ENCODE measurements around the gene CACNA2D1. TPM values are rescaled to one million over a fixed set of nuclear protein-coding genes. Genes with fewer than 3 reads are reported as not detected.

The CACNA2D1 gene
- total and polyA plus RNA-seq, 4 donors, result 4.5 to 40.7 (median 24.3) TPM

GRCh38 chr7:82358009-82358578, 85.5 kb downstream of the CACNA2D1 start:
- 9 to 12% methylated on average over 2 of the region's 2 CpGs for WGBS, 2 donors
- peaks cover 0 to 2% of the 10 kb centered on the region in 2 donors for H3K27me3 ChIP-seq (ENCODE audit: control insufficient read depth in 1 of 2, insufficient read depth in 2 of 2, low read length in 1 of 2)
- H3K27ac ChIP-seq (ENCODE audit: low read depth in 1 of 2, low read length in 2 of 2), result no peak overlapping the region
- intact Hi-C loops (cut with DNase I), result no loop called here
- ATAC-seq (ENCODE audit: low FRiP score), result no peak
- no peak overlapping the region for H3K4me3 ChIP-seq (ENCODE audit: low read length in 2 of 2)
- no peaks in the 10 kb centered on the region for H3K36me3 ChIP-seq (ENCODE audit: control insufficient read depth in 1 of 2, insufficient read depth in 2 of 2, low read length in 1 of 2)
- no peaks in the 10 kb centered on the region for H3K4me1 ChIP-seq (ENCODE audit: control insufficient read depth in 1 of 2, insufficient read depth in 2 of 2, low read length in 2 of 2)
- DNase-seq, result no peak
- H3K9me3 ChIP-seq (ENCODE audit: control insufficient read depth, low read length), result no peaks in the 10 kb centered on the region

GRCh38 chr7:82348251-82348650, 95.3 kb downstream of the CACNA2D1 start:
- DNase-seq (no peak), ATAC-seq (ENCODE audit: low FRiP score) (no peak)
- WGBS, 2 donors, result 85% methylated on average over 5 of the region's 5 CpGs
- no peak overlapping the region for H3K4me3 ChIP-seq (ENCODE audit: low read length in 2 of 2)
- no peaks in the 10 kb centered on the region for H3K27me3 ChIP-seq (ENCODE audit: control insufficient read depth in 1 of 2, insufficient read depth in 2 of 2, low read length in 1 of 2)
- no peaks in the 10 kb centered on the region for H3K9me3 ChIP-seq (ENCODE audit: control insufficient read depth, low read length)
- H3K36me3 ChIP-seq (ENCODE audit: control insufficient read depth in 1 of 2, insufficient read depth in 2 of 2, low read length in 1 of 2), result no peaks in the 10 kb centered on the region
- intact Hi-C loops (cut with DNase I), result no loop called here
- H3K27ac ChIP-seq (ENCODE audit: low read depth in 1 of 2, low read length in 2 of 2), result no peak overlapping the region
- H3K4me1 ChIP-seq (ENCODE audit: control insufficient read depth in 1 of 2, insufficient read depth in 2 of 2, low read length in 2 of 2), result no peaks in the 10 kb centered on the region

GRCh38 chr7:82347808-82348207, 95.8 kb downstream of the CACNA2D1 start:
- Histone ChIP-seq H3K27me3 (ENCODE audit: control insufficient read depth in 1 of 2, insufficient read depth in 2 of 2, low read length in 1 of 2) (no peaks in the 10 kb centered on the region), H3K4me3 (ENCODE audit: low read length in 2 of 2) (no peak overlapping the region), H3K9me3 (ENCODE audit: control insufficient read depth, low read length) (no peaks in the 10 kb centered on the region), H3K4me1 (ENCODE audit: control insufficient read depth in 1 of 2, insufficient read depth in 2 of 2, low read length in 2 of 2) (no peaks in the 10 kb centered on the region), H3K27ac (ENCODE audit: low read depth in 1 of 2, low read length in 2 of 2) (no peak overlapping the region), H3K36me3 (ENCODE audit: control insufficient read depth in 1 of 2, insufficient read depth in 2 of 2, low read length in 1 of 2) (no peaks in the 10 kb centered on the region)
- intact Hi-C loops (cut with DNase I), result no loop called here
- WGBS, 2 donors, result 95 to 97% methylated on average over 1 of the region's 1 CpG
- ATAC-seq (ENCODE audit: low FRiP score) (no peak), DNase-seq (no peak)

GRCh38 chr7:82345886-82346285, 97.7 kb downstream of the CACNA2D1 start:
- H3K27me3 ChIP-seq (ENCODE audit: control insufficient read depth in 1 of 2, insufficient read depth in 2 of 2, low read length in 1 of 2), result no peaks in the 10 kb centered on the region
- ATAC-seq (ENCODE audit: low FRiP score), result no peak

GRCh38 chr7:82343716-82344115, 99.9 kb downstream of the CACNA2D1 start:
- H3K4me3 ChIP-seq (ENCODE audit: low read length in 2 of 2), result no peak overlapping the region
- intact Hi-C loops (cut with DNase I), result no loop called here
- DNase-seq (no peak), ATAC-seq (ENCODE audit: low FRiP score) (no peak)
- no peaks in the 10 kb centered on the region for H3K27me3 ChIP-seq (ENCODE audit: control insufficient read depth in 1 of 2, insufficient read depth in 2 of 2, low read length in 1 of 2)
- no peak overlapping the region for H3K27ac ChIP-seq (ENCODE audit: low read depth in 1 of 2, low read length in 2 of 2)
- no peaks in the 10 kb centered on the region for H3K36me3 ChIP-seq (ENCODE audit: control insufficient read depth in 1 of 2, insufficient read depth in 2 of 2, low read length in 1 of 2)
- no peaks in the 10 kb centered on the region for H3K9me3 ChIP-seq (ENCODE audit: control insufficient read depth, low read length)
- 74 to 79% methylated on average over 1 of the region's 1 CpG for WGBS, 2 donors
- H3K4me1 ChIP-seq (ENCODE audit: control insufficient read depth in 1 of 2, insufficient read depth in 2 of 2, low read length in 2 of 2), result no peaks in the 10 kb centered on the region

More at GRCh38 chr7:82345886-82346285, 97.7 kb downstream of the CACNA2D1 start:
- Histone ChIP-seq H3K27ac (ENCODE audit: low read depth in 1 of 2, low read length in 2 of 2) (no peak overlapping the region), H3K9me3 (ENCODE audit: control insufficient read depth, low read length) (no peaks in the 10 kb centered on the region), H3K4me1 (ENCODE audit: control insufficient read depth in 1 of 2, insufficient read depth in 2 of 2, low read length in 2 of 2) (no peaks in the 10 kb centered on the region), H3K4me3 (ENCODE audit: low read length in 2 of 2) (no peak overlapping the region), H3K36me3 (ENCODE audit: control insufficient read depth in 1 of 2, insufficient read depth in 2 of 2, low read length in 1 of 2) (no peaks in the 10 kb centered on the region)
- no peak for DNase-seq
- intact Hi-C loops (cut with DNase I), result no loop called here

- ATAC-seq (ENCODE audit: low FRiP score) (no peak), DNase-seq (no peak)
- no peaks in the 10 kb centered on the region for H3K27me3 ChIP-seq (ENCODE audit: control insufficient read depth in 1 of 2, insufficient read depth in 2 of 2, low read length in 1 of 2)
- no peaks in the 10 kb centered on the region for H3K36me3 ChIP-seq (ENCODE audit: control insufficient read depth in 1 of 2, insufficient read depth in 2 of 2, low read length in 1 of 2)
- H3K4me3 ChIP-seq (ENCODE audit: low read length in 2 of 2), result no peak overlapping the region
- H3K27ac ChIP-seq (ENCODE audit: low read depth in 1 of 2, low read length in 2 of 2), result no peak overlapping the region
- H3K4me1 ChIP-seq (ENCODE audit: control insufficient read depth in 1 of 2, insufficient read depth in 2 of 2, low read length in 2 of 2), result no peaks in the 10 kb centered on the region
- intact Hi-C loops (cut with DNase I), result no loop called here
- 92 to 96% methylated on average over 1 of the region's 1 CpG for whole genome bisulfite sequencing, 2 donors
- H3K9me3 ChIP-seq (ENCODE audit: control insufficient read depth, low read length), result no peaks in the 10 kb centered on the region
Measured at GRCh38 chr7:82339958-82340357, 103.6 kb downstream of the CACNA2D1 start.

- no peak for DNase-seq
- no peaks in the 10 kb centered on the region for H3K36me3 ChIP-seq (ENCODE audit: control insufficient read depth in 1 of 2, insufficient read depth in 2 of 2, low read length in 1 of 2)
- no peak for ATAC-seq (ENCODE audit: low FRiP score)
- WGBS, 2 donors, result 96 to 100% methylated on average over 1 of the region's 1 CpG
- H3K9me3 ChIP-seq (ENCODE audit: control insufficient read depth, low read length), result no peaks in the 10 kb centered on the region
- no peak overlapping the region for H3K4me3 ChIP-seq (ENCODE audit: low read length in 2 of 2)
- no peaks in the 10 kb centered on the region for H3K27me3 ChIP-seq (ENCODE audit: control insufficient read depth in 1 of 2, insufficient read depth in 2 of 2, low read length in 1 of 2)
- H3K4me1 ChIP-seq (ENCODE audit: control insufficient read depth in 1 of 2, insufficient read depth in 2 of 2, low read length in 2 of 2), result no peaks in the 10 kb centered on the region
- no peak overlapping the region for H3K27ac ChIP-seq (ENCODE audit: low read depth in 1 of 2, low read length in 2 of 2)
- intact Hi-C loops (cut with DNase I), result no loop called here
Measured at GRCh38 chr7:82335927-82336326, 107.7 kb downstream of the CACNA2D1 start.

- no peaks in the 10 kb centered on the region for H3K9me3 ChIP-seq (ENCODE audit: control insufficient read depth, low read length)
- H3K27me3 ChIP-seq (ENCODE audit: control insufficient read depth in 1 of 2, insufficient read depth in 2 of 2, low read length in 1 of 2), result no peaks in the 10 kb centered on the region
- H3K4me1 ChIP-seq (ENCODE audit: control insufficient read depth in 1 of 2, insufficient read depth in 2 of 2, low read length in 2 of 2), result no peaks in the 10 kb centered on the region
- no peak overlapping the region for H3K4me3 ChIP-seq (ENCODE audit: low read length in 2 of 2)
- intact Hi-C loops (cut with DNase I), result no loop called here
- WGBS, 2 donors, result 92 to 96% methylated on average over 2 of the region's 2 CpGs
- ATAC-seq (ENCODE audit: low FRiP score) (no peak), DNase-seq (no peak)
- H3K27ac ChIP-seq (ENCODE audit: low read depth in 1 of 2, low read length in 2 of 2), result no peak overlapping the region
- H3K36me3 ChIP-seq (ENCODE audit: control insufficient read depth in 1 of 2, insufficient read depth in 2 of 2, low read length in 1 of 2), result no peaks in the 10 kb centered on the region
Measured at GRCh38 chr7:82335001-82335400, 108.6 kb downstream of the CACNA2D1 start.

GRCh38 chr7:82331234-82331633, 112.3 kb downstream of the CACNA2D1 start:
- ATAC-seq (ENCODE audit: low FRiP score) (no peak), DNase-seq (no peak)
- H3K4me1 ChIP-seq (ENCODE audit: control insufficient read depth in 1 of 2, insufficient read depth in 2 of 2, low read length in 2 of 2), result no peaks in the 10 kb centered on the region
- H3K36me3 ChIP-seq (ENCODE audit: control insufficient read depth in 1 of 2, insufficient read depth in 2 of 2, low read length in 1 of 2), result no peaks in the 10 kb centered on the region
- no peaks in the 10 kb centered on the region for H3K27me3 ChIP-seq (ENCODE audit: control insufficient read depth in 1 of 2, insufficient read depth in 2 of 2, low read length in 1 of 2)
- H3K27ac ChIP-seq (ENCODE audit: low read depth in 1 of 2, low read length in 2 of 2), result no peak overlapping the region
- no peak overlapping the region for H3K4me3 ChIP-seq (ENCODE audit: low read length in 2 of 2)
- intact Hi-C loops (cut with DNase I), result no loop called here
- no peaks in the 10 kb centered on the region for H3K9me3 ChIP-seq (ENCODE audit: control insufficient read depth, low read length)
